GM12872 (cell line): ENCODE data around the gene ADGB.

Source experiments
- TF ChIP-seq, protein P1 (sequence below): IDR thresholded peaks from 3 replicates; pipeline ENCODE4 v1.5.1; 2011; ENCODE audit warnings: low read depth, mild to moderate bottlenecking, low read length, moderate library complexity; ENCODE audit not compliant: insufficient read depth

The ADGB gene

DNA sequence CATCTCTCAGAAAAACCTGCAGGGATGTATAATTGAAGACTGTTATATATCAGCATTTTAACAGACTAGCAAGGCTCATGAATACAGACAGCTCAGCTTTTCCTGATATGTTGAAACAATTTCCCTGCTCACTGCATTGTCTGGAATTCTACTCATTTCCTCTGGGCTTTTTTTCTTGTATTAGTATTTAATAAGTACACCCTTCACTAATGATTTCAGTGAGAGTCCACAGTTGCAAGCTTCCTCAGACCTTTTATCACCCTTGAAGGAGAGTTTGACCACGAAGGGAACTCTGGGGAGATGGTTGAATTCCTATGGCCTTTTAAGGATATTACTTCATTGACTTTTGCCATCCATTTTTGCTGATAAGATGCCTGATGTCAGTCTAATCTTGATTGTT, 248.7 kb downstream of the ADGB start:
- TF ChIP-seq, protein P1, sequence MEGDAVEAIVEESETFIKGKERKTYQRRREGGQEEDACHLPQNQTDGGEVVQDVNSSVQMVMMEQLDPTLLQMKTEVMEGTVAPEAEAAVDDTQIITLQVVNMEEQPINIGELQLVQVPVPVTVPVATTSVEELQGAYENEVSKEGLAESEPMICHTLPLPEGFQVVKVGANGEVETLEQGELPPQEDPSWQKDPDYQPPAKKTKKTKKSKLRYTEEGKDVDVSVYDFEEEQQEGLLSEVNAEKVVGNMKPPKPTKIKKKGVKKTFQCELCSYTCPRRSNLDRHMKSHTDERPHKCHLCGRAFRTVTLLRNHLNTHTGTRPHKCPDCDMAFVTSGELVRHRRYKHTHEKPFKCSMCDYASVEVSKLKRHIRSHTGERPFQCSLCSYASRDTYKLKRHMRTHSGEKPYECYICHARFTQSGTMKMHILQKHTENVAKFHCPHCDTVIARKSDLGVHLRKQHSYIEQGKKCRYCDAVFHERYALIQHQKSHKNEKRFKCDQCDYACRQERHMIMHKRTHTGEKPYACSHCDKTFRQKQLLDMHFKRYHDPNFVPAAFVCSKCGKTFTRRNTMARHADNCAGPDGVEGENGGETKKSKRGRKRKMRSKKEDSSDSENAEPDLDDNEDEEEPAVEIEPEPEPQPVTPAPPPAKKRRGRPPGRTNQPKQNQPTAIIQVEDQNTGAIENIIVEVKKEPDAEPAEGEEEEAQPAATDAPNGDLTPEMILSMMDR, result no peak

DNA sequence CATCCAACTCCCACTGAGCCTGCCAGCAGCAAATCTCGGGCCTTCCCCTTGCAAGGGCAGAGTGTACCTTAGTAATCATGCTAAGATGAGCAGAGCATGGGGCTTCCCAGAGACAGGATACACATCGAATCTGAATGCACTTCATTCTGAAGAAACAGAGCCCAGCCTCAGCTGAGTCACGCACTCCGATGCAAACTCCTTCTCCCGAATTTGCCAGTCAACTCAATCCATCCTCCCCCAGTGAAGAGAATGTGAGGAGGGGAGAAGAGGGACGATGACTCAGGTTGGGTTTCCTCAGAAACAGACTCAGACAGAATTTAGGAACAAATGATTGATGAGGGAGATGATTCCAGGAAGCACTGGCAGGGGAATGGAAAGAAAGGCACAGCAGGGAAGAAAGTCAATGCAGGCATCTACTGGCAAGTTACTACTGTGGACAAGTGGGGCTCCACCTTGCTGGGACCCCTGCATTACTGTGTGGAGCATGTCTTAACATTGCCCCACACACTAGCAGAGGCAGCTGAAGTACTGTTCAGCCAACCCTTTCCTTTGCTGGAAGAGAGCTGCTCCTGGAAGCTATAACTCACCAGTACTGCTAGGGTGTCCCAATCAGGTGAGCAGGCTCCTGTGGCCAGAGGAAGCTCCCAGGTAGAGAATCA, 251.6 kb downstream of the ADGB start:
- TF ChIP-seq, protein P1, result no peak

DNA sequence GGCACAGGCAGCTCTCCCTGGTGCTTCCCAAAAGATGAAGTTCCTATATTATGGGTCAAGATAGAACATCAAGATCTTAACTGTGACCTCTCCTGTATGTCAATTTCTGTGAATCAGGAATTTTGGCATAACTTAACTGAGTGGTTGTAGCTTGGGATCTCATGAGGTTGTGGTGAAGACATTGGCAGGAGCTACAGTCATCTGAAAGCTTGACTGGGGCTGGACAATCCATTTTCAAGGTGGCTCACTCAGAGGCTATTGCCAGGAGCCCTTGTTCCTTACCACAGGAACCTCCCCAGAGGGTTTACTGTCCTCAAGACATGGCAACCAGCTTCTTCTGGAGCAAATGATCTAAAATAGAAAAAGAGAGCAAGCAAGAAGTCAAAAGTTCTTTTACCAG, 252.2 kb downstream of the ADGB start:
- TF ChIP-seq, protein P1, result no peak

DNA sequence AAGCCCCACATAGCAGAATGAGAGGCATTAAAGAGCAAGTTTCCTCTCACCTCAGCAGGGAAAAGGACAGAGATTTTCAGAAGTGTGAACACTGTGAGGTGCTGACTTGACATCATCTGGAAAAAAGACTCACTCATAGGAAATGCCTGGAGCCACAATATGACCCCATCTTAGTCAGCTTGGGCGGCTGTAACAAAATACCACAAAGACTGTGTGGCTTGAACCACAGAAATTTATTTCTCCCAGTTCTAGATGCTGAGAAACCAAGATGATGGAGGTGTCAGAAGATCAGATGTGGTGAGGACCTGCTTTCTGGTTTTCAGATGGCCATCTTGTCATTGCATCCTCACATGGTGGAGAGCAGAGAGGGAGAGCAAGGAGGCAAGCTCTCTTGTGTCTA, 253.1 kb downstream of the ADGB start:
- TF ChIP-seq, protein P1, result no peak

DNA sequence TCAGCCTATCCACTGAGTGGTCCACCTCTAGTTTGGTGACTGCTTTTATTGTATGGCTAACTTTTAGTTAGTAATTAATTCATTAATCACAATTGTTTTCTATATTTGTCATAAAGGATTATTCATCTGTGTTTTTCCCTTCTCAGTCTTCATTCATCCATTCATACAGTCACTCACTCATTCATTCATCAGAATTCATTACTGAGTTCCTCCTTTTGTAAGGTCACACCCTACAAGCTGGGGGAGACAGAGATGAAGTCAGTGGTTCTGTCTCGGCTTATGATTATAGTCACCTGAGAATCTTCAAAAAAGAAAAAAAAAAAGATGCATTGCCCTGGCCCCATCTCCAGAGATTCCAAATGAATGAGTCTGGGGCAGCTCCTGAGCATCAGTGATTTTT, 257.1 kb downstream of the ADGB start:
- TF ChIP-seq, protein P1, result no peak

DNA sequence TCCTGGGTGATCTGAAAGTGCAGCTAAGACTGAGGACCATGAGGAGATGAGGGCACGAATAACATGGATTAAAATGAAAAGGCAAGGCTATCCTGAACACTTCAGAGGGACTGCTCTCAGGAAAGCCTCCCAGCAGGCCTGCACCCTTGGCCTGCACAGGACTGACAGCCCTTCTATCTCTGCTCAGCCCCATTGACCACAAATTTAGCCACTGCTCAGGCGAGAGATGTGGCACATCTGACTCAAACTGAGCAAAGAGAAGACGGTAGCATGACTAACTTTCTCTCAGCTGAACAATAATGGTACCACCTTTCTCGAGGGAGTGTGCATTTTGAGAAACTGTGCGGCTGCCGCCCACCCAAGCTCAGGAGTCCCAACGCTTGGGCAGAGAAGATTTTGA, 257.5 kb downstream of the ADGB start:
- TF ChIP-seq, protein P1, result no peak

DNA sequence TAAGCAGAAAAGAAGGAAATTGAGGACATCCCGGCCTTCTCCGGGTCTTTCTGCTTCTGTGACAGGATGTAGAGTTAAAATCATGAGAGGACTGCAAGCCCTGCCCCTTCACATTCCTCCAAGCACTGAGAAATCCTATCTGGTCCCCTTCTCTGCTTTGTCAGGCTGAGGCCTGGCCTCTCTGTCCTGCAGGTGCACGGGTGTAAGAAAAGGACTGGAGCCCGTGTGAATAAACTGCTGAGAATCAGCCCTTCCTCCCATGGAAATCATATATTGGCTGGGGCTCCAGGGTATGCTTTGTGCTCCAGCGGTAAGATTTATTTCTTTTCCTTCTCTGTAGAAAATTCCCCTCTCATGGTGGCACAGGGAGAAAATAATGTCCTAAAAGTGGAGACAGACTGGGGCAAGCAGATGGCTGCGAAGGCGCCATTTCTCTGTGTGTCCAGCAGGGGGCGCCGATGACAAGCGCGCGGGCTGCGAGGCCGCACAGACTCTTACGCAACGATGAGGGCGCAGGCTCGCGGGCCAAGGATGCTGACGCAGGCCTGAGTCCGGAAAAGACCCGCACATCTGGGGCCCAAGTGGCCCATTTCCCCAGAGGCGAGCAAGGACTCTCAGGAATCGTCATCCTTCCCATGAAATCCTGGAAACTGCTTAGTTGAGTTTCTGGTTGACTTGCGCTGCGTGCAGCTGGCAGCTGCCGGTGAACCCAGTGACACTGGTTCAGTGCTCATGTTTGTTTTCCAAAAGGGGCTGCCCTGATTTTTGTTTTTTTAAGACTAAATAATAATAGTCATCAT, 258.6 kb downstream of the ADGB start:
- TF ChIP-seq, protein P1, result peak; percentile 93
